Neutrophil (primary cell): ENCODE results near the gene NKX2-8.

ENCODE experiments used
- H3K27ac ChIP-seq: fragments of 200-600 bp; sonication (generic); 2 replicates; pipeline ENCODE4 v1.5.1; 2016; ENCODE audit warnings: mild to moderate bottlenecking, moderate library complexity
- H3K27me3 ChIP-seq: fragments of 200-600 bp; sonication (generic); 2 replicates; pipeline ENCODE4 v1.6.0; 2016; ENCODE audit warnings: mild to moderate bottlenecking
- H3K36me3 ChIP-seq: fragments of 200-600 bp; sonication (generic); 2 replicates; pipeline ENCODE4 v1.5.1; 2017
- H3K4me1 ChIP-seq, 2 experiments: fragments of 200-600 bp in 1 of 2; sonication (generic) in 1 of 2; 1 replicate in 1 of 2; 2 replicates in 1 of 2; pipeline versions ENCODE4 v1.5.1 to v1.6.1; 2013 to 2016; ENCODE audit warnings: low read depth in 1 of 2, low read length in 1 of 2, mild to moderate bottlenecking in 1 of 2, moderate library complexity in 1 of 2; ENCODE audit not compliant: control insufficient read depth in 1 of 2, insufficient read depth in 1 of 2
- H3K4me3 ChIP-seq, 2 experiments: fragments of 200-600 bp in 1 of 2; sonication (generic) in 1 of 2; 1 replicate in 1 of 2; 2 replicates in 1 of 2; pipeline ENCODE4 v1.5.1; 2013 to 2016; ENCODE audit warnings: low read depth in 1 of 2, low read length in 1 of 2, mild to moderate bottlenecking in 1 of 2, moderate library complexity in 1 of 2
- H3K9me3 ChIP-seq: fragments of 200-600 bp; sonication (generic); 2 replicates; pipeline ENCODE4 v1.5.1; 2016
- CTCF ChIP-seq: fragments of 200-600 bp; sonication (generic); IDR thresholded peaks from 2 replicates; pipeline ENCODE4 v1.5.1; 2016; ENCODE audit warnings: antibody characterized with exemption

NKX2-8 gene

DNA sequence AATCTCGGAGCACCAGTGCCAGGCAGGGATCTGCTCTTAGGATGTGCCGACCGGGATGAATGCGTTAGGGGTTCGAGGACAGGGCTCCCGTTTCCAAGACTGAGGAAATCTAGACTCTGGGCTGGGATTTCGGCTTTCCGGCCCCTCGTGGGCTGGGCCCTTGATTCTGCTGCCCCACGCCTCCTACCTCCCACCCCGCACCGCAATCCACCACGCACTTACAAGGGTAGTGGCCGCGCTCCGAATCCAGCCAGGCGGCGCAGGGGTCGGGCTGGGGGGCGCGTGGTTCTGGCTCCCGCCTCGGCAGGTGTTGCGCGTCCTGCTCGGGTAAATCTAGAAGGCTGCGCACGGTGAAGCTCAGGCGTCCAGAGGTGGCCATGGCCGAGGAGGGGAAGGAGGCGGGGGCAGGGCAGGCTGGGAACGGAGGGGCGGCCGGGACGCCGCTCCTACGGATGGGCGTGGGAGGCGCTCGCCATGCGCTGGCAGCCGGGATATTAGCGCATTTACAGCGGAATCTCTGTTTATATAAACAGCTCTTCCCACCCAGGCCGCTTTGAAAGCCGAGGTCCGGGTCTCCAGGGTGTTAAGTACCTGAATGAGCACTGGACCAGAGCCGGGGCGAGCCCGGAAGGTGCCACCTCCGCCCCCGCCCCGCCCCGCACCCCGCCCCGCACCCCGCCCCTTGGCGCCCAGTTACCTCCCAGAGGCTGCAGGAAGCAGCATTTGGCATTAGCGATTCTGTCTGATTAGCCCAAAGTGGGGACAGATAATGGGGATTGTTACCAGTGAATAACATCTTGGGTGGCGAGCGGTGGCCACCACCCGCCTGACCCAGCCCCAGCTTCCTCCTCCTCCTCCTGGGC lies at the start of gene NKX2-8:
TSS of gene NKX2-8 (minus strand) at position 604 of the 863 bp plus-strand sequence. CDS start at position 379, 225 bp downstream.
- no peak for TF ChIP-seq CTCF
- Histone ChIP-seq H3K27me3 (peaks cover 100% of the 10 kb centered on the region), H3K9me3 (no peaks in the 10 kb centered on the region), H3K4me1 (no peaks in the 10 kb centered on the region), H3K4me3 (no peak within 1 kb of the TSS), H3K36me3 (no peaks in the 10 kb centered on the region), H3K27ac (no peak within 1 kb of the TSS)

DNA sequence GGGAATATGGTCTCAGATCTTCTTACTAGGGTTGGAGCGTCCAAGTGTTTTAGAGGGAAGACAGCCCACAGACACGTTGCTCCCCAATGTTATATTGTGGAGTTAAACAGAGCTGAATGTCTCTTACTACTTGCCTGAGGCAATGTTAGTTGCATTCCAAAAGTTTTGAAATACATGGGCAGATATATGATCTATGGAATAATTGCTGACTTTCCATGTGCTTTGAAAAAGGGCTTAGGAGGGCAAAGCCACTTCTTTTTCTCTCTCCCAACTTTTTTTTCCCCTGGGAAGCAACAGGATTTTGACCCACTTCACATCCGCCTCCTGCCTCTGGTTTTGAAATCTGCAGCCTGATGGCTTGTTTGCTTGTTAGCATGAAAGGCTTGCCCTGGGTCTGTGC lies 45.6 kb upstream of the NKX2-8 start:
- no peak overlapping the region for H3K27ac ChIP-seq
- no peaks in the 10 kb centered on the region for H3K36me3 ChIP-seq
- H3K4me1 ChIP-seq: no peaks in the 10 kb centered on the region
- H3K9me3 ChIP-seq: no peaks in the 10 kb centered on the region
- no peak overlapping the region for H3K4me3 ChIP-seq
- no peak for TF ChIP-seq CTCF
- H3K27me3 ChIP-seq: no peaks in the 10 kb centered on the region

GRCh38 chr14:36626151-36626550 lies 43.7 kb upstream of the NKX2-8 start:
- no peak overlapping the region for H3K4me3 ChIP-seq
- no peaks in the 10 kb centered on the region for H3K36me3 ChIP-seq
- no peak for TF ChIP-seq CTCF
- H3K4me1 ChIP-seq: no peaks in the 10 kb centered on the region
- no peaks in the 10 kb centered on the region for H3K27me3 ChIP-seq
- no peak overlapping the region for H3K27ac ChIP-seq
- H3K9me3 ChIP-seq: no peaks in the 10 kb centered on the region

DNA sequence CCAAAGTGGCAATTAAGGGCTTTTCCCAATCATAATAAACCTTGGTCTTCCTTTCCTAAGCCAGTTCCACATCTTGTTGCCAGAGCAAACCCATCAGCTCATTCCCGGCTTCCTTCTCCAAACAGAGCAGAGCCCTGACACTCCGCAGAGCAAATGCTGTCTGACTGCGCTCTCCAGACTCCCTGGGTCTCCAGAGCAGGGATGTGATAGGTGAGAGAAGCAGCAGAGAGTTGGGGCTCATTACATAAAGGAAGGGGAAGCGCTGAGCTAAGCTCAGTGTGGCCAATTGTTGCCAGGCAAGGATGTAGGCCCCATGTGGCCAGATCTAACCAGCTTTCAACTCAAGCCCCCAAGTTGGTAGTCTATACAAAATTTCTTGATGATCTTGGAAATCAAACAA lies 43.0 kb upstream of the NKX2-8 start:
- Histone ChIP-seq H3K36me3 (no peaks in the 10 kb centered on the region), H3K9me3 (no peaks in the 10 kb centered on the region), H3K27me3 (no peaks in the 10 kb centered on the region), H3K4me1 (no peaks in the 10 kb centered on the region), H3K27ac (no peak overlapping the region), H3K4me3 (no peak overlapping the region)
- no peak for TF ChIP-seq CTCF

DNA sequence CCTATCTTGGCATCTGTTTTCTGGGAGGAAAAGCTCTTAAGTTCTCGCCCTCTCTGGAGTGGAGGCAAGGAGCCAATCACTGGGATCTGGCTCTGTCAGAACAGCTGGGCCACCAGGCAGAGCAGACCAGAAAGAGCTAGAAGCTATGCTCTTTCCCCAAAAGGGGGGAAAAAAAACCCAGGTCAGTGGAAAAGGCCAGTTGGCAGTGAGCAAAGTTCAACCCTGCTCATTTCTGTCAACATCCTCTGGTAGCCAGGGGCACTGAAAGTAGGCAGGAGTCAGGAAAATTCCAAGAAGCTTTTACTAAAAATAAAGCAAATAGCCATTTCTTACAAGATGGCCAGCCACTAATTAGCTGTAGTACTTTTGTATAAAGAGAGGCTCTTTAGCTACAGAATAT lies 42.6 kb upstream of the NKX2-8 start:
- Histone ChIP-seq H3K9me3 (no peaks in the 10 kb centered on the region), H3K4me1 (no peaks in the 10 kb centered on the region), H3K36me3 (no peaks in the 10 kb centered on the region), H3K27ac (no peak overlapping the region), H3K27me3 (no peaks in the 10 kb centered on the region), H3K4me3 (no peak overlapping the region)
- no peak for TF ChIP-seq CTCF
